HepG2 (cell line): Measurements from ENCODE around the gene NAT14. TPM values are rescaled to one million over a fixed set of nuclear protein-coding genes. Genes with fewer than 3 reads are reported as not detected.

ENCODE experiments used
- CC2D1A ChIP-seq: sonication (generic); formaldehyde crosslinking; IDR thresholded peaks from 2 replicates; pipeline ENCODE4 v1.8.1; 2023; ENCODE audit warnings: mild to moderate bottlenecking, missing genetic modification reagents
- CENPX ChIP-seq: sonication (generic); formaldehyde crosslinking; IDR thresholded peaks from 2 replicates; pipeline ENCODE4 v1.9.0; 2021; ENCODE audit warnings: mild to moderate bottlenecking, missing genetic modification reagents, moderate library complexity
- CHCHD3 ChIP-seq: sonication (generic); formaldehyde crosslinking; IDR thresholded peaks from 2 replicates; pipeline ENCODE4 v1.8.0; 2022; ENCODE audit warnings: mild to moderate bottlenecking, missing genetic modification reagents, moderate library complexity
- ETV6 ChIP-seq: sonication (generic); formaldehyde crosslinking; conservative IDR thresholded peaks from 2 replicates; pipeline ENCODE4 v1.4.0; 2020; ENCODE audit warnings: missing genetic modification reagents
- GLI4 ChIP-seq: sonication (generic); formaldehyde crosslinking; IDR thresholded peaks from 2 replicates; pipeline ENCODE4 v1.5.1; 2020; ENCODE audit warnings: missing genetic modification reagents, mild to moderate bottlenecking, moderate library complexity, borderline replicate concordance
- GPN1 ChIP-seq: sonication (generic); formaldehyde crosslinking; IDR thresholded peaks from 2 replicates; pipeline ENCODE4 v1.5.1; 2020; ENCODE audit warnings: missing genetic modification reagents, borderline replicate concordance
- HNRNPLL ChIP-seq: fragments of 200-400 bp; formaldehyde crosslinking; IDR thresholded peaks from 2 replicates; pipeline ENCODE4 v1.6.1; 2017; ENCODE audit warnings: mild to moderate bottlenecking, low read depth, low read length; ENCODE audit not compliant: poor library complexity, severe bottlenecking
- JUN ChIP-seq: sonication (generic); formaldehyde crosslinking; IDR thresholded peaks from 2 replicates; pipeline ENCODE4 v1.4.0; 2020; ENCODE audit warnings: mild to moderate bottlenecking, missing genetic modification reagents
- JUND ChIP-seq: sonication (generic); formaldehyde crosslinking; IDR thresholded peaks from 2 replicates; pipeline ENCODE4 v1.8.0; 2022; ENCODE audit warnings: mild to moderate bottlenecking, missing genetic modification reagents
- MTF2 ChIP-seq: sonication (generic); formaldehyde crosslinking; IDR thresholded peaks from 2 replicates; pipeline ENCODE4 v1.5.0; 2020; ENCODE audit warnings: missing genetic modification reagents, borderline replicate concordance
- NAIF1 ChIP-seq: sonication (generic); formaldehyde crosslinking; IDR thresholded peaks from 2 replicates; pipeline ENCODE4 v1.5.0; 2020; ENCODE audit warnings: mild to moderate bottlenecking, missing genetic modification reagents, borderline replicate concordance
- PLRG1 ChIP-seq: fragments of 450-650 bp; conservative IDR thresholded peaks from 2 replicates; pipeline ENCODE4 v1.6.1; 2016
- RCOR2 ChIP-seq: IDR thresholded peaks from 2 replicates; pipeline ENCODE4 v1.6.1; 2016; ENCODE audit warnings: missing biosample characterization, missing genetic modification reagents
- RXRA ChIP-seq: sonication (generic); formaldehyde crosslinking; IDR thresholded peaks from 2 replicates; pipeline ENCODE4 v1.5.1; 2020; ENCODE audit warnings: missing genetic modification reagents
- XBP1 ChIP-seq: sonication (generic); formaldehyde crosslinking; IDR thresholded peaks from 2 replicates; pipeline ENCODE4 v1.5.0; 2020; ENCODE audit warnings: missing genetic modification reagents
- ZMAT3 ChIP-seq: sonication (generic); formaldehyde crosslinking; conservative IDR thresholded peaks from 2 replicates; pipeline ENCODE4 v1.7.0; 2021; ENCODE audit warnings: missing genetic modification reagents
- ZNF138 ChIP-seq: sonication (generic); formaldehyde crosslinking; IDR thresholded peaks from 2 replicates; pipeline ENCODE4 v1.5.0; 2020; ENCODE audit warnings: mild to moderate bottlenecking, low read depth, missing genetic modification reagents
- ZNF256 ChIP-seq: sonication (generic); formaldehyde crosslinking; conservative IDR thresholded peaks from 2 replicates; pipeline ENCODE4 v1.4.0; 2020; ENCODE audit warnings: missing genetic modification reagents
- ZNF484 ChIP-seq: sonication (generic); formaldehyde crosslinking; IDR thresholded peaks from 2 replicates; pipeline ENCODE4 v1.5.1; 2020; ENCODE audit warnings: mild to moderate bottlenecking, low read depth, missing genetic modification reagents, borderline replicate concordance
- ZNF558 ChIP-seq: sonication (generic); formaldehyde crosslinking; IDR thresholded peaks from 2 replicates; pipeline ENCODE4 v1.9.0; 2022; ENCODE audit warnings: mild to moderate bottlenecking, missing genetic modification reagents, borderline replicate concordance
- polyA plus RNA-seq, 8 experiments: library from polyadenylated mRNA; depleted of rRNA in 3 of 8; stranded (reverse) in 7 of 8; unstranded in 1 of 8; fragments of >200 nt; fragmentation: Illumina TruSeq in 4 of 8; extraction: Trizol in 4 of 8; gene quantifications; 2 replicates each; pipeline versions ENCODE4 v1.2.1 to v1.2.3, GENCODE V29; 2011 to 2016; ENCODE audit warnings: low read depth in 4 of 8, missing spikeins in 1 of 8, mixed read lengths in 1 of 8; ENCODE audit not compliant: insufficient read depth in 1 of 8
- total RNA-seq, 5 experiments: library from RNA; depleted of rRNA; stranded (reverse); fragments of >200 nt; fragmentation: Illumina TruSeq; extraction: Trizol; gene quantifications; 2 replicates each; pipeline ENCODE4 v1.2.3, GENCODE V29; 2016; ENCODE audit warnings: low read depth in 1 of 5
- TF ChIP-seq, protein P1 (sequence below): sonication (generic); formaldehyde crosslinking; IDR thresholded peaks from 2 replicates; pipeline ENCODE4 v1.5.1; 2020; ENCODE audit warnings: mild to moderate bottlenecking, missing genetic modification reagents
- TF ChIP-seq, protein P2 (sequence below): sonication (generic); formaldehyde crosslinking; IDR thresholded peaks from 2 replicates; pipeline ENCODE4 v1.5.0; 2020; ENCODE audit warnings: mild to moderate bottlenecking, missing genetic modification reagents, borderline replicate concordance
- TF ChIP-seq, protein P3 (sequence below): sonication (generic); formaldehyde crosslinking; conservative IDR thresholded peaks from 2 replicates; pipeline ENCODE4 v1.4.0; 2020; ENCODE audit warnings: missing genetic modification reagents

NAT14 gene
- total and polyA plus RNA-seq, 2 of the 13 experiments (the other 11 are each of a cell fraction or from before 2014, with no cell fraction given) = 20.7 to 22.3 TPM

DNA sequence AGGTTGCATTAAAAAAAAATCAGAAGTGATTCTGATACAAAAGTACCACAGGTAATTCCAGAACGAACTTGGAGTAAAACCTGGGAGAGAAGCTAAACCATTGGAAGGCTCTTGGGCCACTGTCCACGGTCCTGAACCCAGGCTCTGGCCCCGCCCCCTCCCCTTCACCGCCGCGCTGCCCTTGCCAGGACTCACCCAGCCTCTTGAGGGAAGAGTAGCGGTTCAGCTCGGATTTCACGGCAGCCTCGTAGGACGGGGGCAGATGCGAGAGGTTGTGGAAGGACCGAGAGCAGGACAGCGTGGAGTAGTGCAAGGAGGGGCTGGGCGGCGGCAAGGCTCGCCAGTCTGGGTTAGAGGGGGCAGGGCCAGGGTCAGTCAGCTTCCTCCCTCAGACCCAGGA, 47.6 kb upstream of the NAT14 start (continued):
- TF ChIP-seq, protein P1, sequence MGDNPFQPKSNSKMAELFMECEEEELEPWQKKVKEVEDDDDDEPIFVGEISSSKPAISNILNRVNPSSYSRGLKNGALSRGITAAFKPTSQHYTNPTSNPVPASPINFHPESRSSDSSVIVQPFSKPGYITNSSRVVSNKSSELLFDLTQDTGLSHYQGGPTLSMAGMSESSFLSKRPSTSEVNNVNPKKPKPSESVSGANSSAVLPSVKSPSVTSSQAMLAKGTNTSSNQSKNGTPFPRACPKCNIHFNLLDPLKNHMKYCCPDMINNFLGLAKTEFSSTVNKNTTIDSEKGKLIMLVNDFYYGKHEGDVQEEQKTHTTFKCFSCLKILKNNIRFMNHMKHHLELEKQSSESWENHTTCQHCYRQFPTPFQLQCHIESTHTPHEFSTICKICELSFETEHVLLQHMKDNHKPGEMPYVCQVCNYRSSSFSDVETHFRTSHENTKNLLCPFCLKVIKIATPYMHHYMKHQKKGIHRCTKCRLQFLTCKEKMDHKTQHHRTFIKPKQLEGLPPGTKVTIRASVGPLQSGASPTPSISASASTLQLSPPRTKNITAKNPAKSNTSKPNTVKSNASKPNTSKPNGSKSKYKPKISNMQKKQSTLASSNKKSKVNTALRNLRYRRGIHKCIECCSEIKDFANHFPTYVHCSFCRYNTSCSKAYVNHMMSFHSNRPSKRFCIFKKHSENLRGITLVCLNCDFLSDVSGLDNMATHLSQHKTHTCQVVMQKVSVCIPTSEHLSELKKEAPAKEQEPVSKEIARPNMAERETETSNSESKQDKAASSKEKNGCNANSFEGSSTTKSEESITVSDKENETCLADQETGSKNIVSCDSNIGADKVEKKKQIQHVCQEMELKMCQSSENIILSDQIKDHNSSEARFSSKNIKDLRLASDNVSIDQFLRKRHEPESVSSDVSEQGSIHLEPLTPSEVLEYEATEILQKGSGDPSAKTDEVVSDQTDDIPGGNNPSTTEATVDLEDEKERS (CRISPR knock-in tag) = no peak
- TF ChIP-seq CHCHD3 (CRISPR knock-in tag) (no peak), ZMAT3 (CRISPR knock-in tag) (no peak), CC2D1A (CRISPR knock-in tag) (no peak), RCOR2 (CRISPR knock-in tag) (no peak), MTF2 (CRISPR knock-in tag) (no peak), NAIF1 (CRISPR knock-in tag) (no peak; the same call in 1 of the 2 replicates), GPN1 (CRISPR knock-in tag) (no peak), RXRA (CRISPR knock-in tag) (no peak), PLRG1 (no peak), ZNF484 (CRISPR knock-in tag) (no peak), JUND (CRISPR knock-in tag) (no peak), JUN (CRISPR knock-in tag) (no peak), ZNF558 (CRISPR knock-in tag) (peak; percentile 63; the same call in 1 of the 2 replicates), ZNF256 (CRISPR knock-in tag) (no peak), CENPX (CRISPR knock-in tag) (no peak), ETV6 (CRISPR knock-in tag) (0 out of 2 replicates have a peak, but pooled peaks have one; percentile 53), HNRNPLL (no peak), XBP1 (CRISPR knock-in tag) (no peak), ZNF138 (0 out of 2 replicates have a peak, but pooled peaks have one; percentile 62), GLI4 (CRISPR knock-in tag) (no peak)
- TF ChIP-seq, protein P2, sequence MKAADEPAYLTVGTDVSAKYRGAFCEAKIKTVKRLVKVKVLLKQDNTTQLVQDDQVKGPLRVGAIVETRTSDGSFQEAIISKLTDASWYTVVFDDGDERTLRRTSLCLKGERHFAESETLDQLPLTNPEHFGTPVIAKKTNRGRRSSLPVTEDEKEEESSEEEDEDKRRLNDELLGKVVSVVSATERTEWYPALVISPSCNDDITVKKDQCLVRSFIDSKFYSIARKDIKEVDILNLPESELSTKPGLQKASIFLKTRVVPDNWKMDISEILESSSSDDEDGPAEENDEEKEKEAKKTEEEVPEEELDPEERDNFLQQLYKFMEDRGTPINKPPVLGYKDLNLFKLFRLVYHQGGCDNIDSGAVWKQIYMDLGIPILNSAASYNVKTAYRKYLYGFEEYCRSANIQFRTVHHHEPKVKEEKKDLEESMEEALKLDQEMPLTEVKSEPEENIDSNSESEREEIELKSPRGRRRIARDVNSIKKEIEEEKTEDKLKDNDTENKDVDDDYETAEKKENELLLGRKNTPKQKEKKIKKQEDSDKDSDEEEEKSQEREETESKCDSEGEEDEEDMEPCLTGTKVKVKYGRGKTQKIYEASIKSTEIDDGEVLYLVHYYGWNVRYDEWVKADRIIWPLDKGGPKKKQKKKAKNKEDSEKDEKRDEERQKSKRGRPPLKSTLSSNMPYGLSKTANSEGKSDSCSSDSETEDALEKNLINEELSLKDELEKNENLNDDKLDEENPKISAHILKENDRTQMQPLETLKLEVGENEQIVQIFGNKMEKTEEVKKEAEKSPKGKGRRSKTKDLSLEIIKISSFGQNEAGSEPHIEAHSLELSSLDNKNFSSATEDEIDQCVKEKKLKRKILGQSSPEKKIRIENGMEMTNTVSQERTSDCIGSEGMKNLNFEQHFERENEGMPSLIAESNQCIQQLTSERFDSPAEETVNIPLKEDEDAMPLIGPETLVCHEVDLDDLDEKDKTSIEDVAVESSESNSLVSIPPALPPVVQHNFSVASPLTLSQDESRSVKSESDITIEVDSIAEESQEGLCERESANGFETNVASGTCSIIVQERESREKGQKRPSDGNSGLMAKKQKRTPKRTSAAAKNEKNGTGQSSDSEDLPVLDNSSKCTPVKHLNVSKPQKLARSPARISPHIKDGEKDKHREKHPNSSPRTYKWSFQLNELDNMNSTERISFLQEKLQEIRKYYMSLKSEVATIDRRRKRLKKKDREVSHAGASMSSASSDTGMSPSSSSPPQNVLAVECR (CRISPR knock-in tag) = peak; percentile 43; the same call in 1 of the 2 replicates
- TF ChIP-seq, protein P3, sequence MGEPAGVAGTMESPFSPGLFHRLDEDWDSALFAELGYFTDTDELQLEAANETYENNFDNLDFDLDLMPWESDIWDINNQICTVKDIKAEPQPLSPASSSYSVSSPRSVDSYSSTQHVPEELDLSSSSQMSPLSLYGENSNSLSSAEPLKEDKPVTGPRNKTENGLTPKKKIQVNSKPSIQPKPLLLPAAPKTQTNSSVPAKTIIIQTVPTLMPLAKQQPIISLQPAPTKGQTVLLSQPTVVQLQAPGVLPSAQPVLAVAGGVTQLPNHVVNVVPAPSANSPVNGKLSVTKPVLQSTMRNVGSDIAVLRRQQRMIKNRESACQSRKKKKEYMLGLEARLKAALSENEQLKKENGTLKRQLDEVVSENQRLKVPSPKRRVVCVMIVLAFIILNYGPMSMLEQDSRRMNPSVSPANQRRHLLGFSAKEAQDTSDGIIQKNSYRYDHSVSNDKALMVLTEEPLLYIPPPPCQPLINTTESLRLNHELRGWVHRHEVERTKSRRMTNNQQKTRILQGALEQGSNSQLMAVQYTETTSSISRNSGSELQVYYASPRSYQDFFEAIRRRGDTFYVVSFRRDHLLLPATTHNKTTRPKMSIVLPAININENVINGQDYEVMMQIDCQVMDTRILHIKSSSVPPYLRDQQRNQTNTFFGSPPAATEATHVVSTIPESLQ (CRISPR knock-in tag) = 0 out of 2 replicates have a peak, but pooled peaks have one; percentile 81
